Choroid plexus epithelial cell (primary cell): ENCODE results near the gene MAPK7.
A peak's percentile ranks its signal among the peaks of the same experiment; 100 is the strongest.

ENCODE experiments used
- DNase-seq: peaks from one replicate; pipeline ENCODE4 v3.0.0-alpha.2; 2010; ENCODE audit warnings: low read depth
- H3K4me3 ChIP-seq: 2 replicates; pipeline ENCODE4 v1.5.1; 2011; ENCODE audit warnings: low read depth, mild to moderate bottlenecking, control low read depth, low read length, moderate library complexity
- CTCF ChIP-seq: conservative IDR thresholded peaks from 2 replicates; pipeline ENCODE4 v1.5.1; 2011; ENCODE audit warnings: low read depth, mild to moderate bottlenecking, control low read depth, inconsistent platforms, low read length, moderate library complexity

The MAPK7 gene

GRCh38 chr17:19372866-19373504 lies 5.3 kb upstream of the MAPK7 start:
- no peak for DNase-seq
- no peak for TF ChIP-seq CTCF
- no peak overlapping the region for H3K4me3 ChIP-seq

GRCh38 chr17:19374136-19374535 lies 4.2 kb upstream of the MAPK7 start:
- TF ChIP-seq CTCF, result no peak
- DNase-seq, result no peak
- H3K4me3 ChIP-seq, result no peak overlapping the region

GRCh38 chr17:19375732-19376131 lies 2.6 kb upstream of the MAPK7 start:
- DNase-seq, result no peak
- no peak for TF ChIP-seq CTCF
- no peak overlapping the region for H3K4me3 ChIP-seq

- no peak for TF ChIP-seq CTCF
- DNase-seq, result no peak
- peak overlapping the region; percentile 83 for H3K4me3 ChIP-seq
Observed at GRCh38 chr17:19376811-19377210, 1.5 kb upstream of the MAPK7 start.

- TF ChIP-seq CTCF, result peak; percentile 6
- peak; percentile 100 for DNase-seq
- peak overlapping the region; percentile 86 for H3K4me3 ChIP-seq
Observed at GRCh38 chr17:19377602-19378415, 489 bp upstream of the MAPK7 start.

GRCh38 chr17:19379361-19380065 lies 1.2 kb downstream of the MAPK7 start:
- peak overlapping the region; percentile 86 for H3K4me3 ChIP-seq
- no peak for DNase-seq
- no peak for TF ChIP-seq CTCF
